Hematopoietic multipotent progenitor cell treated with erythropoietin and hydrocortisone succinate and interleukin-3 and kit ligand, for 6 days (in vitro differentiated cells): ENCODE results near the gene SUCLG1.
"Not testable (repeated sequence)": the region's sequence is repeated elsewhere in the genome, so short reads cannot be mapped to it uniquely, and the experiment has no call there.

Source experiments
- DNase-seq: peaks from one replicate; pipeline ENCODE4 v3.0.0-alpha.2; 2015

SUCLG1 gene

DNA sequence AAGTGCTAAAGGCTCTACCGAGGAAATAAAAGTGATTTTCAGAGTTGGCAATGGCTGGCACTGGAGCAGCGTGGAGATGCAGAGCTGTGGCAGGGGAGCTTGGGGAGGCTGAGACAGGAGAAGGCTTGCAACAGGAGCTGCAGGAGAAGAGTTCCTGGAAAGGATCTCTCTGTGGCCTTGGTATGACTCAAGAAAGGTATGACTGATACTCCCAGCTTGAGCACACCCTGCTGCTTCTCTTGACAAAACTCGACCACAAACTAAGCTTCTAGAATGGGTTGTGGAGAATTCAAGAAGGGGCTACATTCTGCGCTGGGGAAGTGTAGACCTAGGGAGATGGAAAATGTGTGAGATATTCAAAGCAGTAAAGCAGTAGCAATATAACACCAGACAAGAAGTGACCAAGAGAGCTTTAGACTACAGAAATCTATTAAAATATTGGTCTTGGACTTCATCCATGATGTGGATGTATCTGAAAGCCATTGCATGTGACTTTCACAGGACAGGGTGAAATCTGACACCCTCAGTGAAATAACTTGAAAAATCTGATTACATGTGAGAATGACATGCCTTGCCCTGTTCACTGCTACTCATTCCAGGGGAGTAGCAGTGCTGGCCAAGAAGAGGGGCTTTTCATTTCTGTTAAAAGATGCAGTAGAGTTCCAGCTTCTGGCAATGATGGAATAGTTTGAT is 41.5 kb downstream of the SUCLG1 start:
- no peak for DNase-seq

DNA sequence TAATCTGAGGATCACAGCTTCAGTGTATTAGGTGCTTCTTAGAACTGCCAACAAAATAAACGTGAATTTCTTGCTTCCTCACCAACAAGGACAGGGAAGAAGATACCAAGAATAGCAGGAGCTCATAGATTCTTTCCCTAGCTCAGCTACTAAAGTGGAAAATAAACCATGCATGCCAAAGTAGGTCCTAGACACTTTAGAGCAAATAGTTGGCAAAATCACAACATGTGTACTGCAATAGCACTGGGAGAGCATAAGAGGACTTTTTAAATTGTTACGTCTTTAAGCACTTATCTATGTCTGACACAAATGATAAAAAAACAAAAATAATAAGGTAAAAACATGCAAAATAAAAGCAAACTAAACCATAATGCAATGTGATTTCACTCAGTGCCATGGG is 49.5 kb downstream of the SUCLG1 start:
- DNase-seq: no peak

DNA sequence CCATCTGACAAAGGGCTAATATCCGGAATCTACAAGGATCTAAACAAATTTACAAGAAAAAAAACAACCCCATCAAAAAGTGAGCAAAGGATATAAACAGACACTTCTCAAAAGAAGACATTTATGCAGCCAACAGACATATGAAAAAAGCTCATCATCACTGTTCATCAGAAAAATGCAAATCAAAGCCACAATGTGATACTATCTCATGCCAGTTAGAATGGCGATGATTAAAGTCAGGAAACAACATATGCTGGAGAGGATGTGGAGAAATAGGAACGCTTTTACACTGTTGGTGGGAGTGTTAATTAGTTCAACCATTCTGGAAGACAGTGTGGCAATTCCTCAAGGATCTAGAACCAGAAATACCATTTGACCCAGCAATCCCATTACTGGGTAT is 57.0 kb downstream of the SUCLG1 start:
- not testable (repeated sequence) for DNase-seq

DNA sequence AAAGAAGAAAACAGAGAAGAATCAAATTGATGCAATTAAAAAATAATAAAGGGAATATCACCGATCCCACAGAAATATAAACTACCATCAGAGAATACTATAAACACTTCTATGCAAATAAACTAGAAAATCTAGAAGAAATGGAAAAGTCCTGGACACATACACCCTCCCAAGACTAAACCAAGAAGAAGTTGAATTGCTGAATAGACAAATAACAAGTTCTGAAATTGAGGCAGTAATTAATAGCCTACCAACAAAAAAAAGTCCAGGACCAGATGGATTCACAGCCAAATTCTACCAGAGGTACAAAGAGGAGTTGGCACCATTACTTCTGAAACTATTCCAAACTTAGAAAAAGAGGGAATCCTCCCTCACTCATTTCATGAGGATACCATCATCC is 59.2 kb downstream of the SUCLG1 start:
- DNase-seq: not testable (repeated sequence)

DNA sequence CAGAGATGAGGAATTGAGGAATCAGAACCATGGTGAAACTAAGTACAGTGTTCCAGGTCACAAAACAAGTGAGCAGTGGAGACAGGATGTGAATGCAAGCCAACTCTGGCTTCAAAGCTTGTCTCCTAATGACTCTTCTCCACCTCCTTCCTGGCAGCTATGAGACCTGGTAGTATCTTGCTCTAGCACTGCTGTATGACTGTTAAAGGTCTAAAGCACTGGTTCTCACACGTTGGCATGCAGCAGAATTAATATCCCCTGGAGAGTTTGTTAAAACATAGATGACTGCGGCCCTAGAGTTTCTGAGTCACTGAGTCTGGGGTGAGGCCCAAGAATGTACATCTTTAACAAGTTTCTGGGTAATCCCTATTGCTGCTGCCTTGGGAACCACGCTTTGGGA is 63.3 kb downstream of the SUCLG1 start:
- DNase-seq: no peak

DNA sequence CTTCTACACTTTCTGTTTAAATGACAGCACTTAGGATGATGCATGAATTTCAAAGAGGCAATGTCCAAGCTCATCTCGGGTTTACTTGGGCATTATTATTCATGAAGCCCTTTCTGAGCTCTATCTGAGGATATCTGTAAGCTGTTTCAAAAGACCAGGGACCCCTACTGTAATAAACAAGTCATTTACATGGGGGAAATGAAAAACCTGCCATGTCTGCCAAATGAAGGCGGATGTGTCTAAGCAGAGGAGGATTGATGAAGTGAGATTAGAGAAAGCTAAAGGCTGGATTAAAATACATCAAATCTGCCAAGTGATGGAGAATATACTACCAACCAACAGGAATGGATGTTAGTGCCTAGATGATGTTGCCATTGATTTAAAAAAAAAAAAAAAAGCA is 64.5 kb downstream of the SUCLG1 start:
- DNase-seq: no peak

DNA sequence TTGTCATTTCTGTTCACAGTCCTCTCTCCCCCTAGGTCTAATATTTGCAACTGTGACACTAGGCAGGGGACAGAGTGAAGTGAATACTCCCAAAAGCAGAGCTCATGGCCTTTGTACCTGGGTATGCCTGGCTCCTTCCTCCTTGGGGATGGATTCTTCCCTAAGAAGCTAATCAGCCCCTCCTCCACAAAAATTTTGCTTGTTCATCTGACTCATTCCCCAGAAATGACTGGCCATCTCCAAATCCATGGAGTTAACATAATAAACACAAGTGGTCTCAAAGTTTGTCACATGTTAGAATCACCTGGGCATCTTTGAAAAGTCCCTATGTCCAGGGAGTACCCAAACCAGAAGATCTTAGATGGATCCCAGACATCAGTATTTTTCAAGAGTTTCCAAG is 65.3 kb downstream of the SUCLG1 start:
- DNase-seq: no peak

DNA sequence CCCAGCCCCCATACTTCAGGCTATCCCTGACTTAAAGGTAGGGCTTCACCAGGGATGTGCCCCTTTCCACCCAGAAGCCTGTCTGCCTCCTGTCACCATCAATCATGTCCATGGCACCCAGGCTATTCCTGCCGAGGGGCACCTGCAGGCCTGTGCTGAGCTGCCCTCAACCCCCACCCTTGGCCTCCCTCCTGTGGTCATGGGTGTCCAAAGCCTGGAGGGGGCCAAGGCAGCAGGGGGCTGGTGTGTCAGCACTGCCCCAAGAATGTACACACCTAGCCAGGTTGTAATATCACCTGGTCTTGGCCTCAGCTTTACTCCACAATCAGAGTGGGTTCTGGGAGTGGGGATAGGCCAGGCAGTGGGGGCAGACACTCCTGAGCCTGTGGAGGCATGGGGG is 69.3 kb downstream of the SUCLG1 start:
- no peak for DNase-seq

DNA sequence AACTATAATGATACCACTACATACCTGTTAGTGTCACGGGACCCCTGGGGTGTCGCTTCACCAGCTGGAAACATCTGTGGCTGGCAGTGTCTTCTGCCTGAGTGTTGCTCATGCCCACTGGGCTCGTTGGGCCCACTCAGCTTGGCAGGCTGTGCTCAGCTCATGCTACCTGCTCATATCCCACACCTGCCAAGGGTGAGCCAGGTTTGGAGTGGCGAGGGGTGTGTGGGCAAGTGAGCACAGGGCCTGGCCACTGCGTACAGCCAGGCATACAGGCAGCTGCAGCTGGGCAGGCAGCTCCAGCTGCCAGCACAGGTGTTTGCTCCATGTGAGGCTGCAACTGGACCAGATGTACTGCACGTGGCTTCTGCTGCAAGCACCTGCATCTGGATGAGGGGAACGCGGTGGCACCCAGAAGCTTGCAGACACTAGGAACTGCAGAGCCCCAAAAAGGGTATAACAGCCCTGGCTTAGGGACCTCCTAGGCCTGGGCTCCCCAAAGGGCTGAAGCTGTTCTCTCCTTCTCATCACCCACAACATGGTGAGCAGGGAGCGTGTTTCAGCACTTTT is 70.1 kb downstream of the SUCLG1 start:
- no peak for DNase-seq

DNA sequence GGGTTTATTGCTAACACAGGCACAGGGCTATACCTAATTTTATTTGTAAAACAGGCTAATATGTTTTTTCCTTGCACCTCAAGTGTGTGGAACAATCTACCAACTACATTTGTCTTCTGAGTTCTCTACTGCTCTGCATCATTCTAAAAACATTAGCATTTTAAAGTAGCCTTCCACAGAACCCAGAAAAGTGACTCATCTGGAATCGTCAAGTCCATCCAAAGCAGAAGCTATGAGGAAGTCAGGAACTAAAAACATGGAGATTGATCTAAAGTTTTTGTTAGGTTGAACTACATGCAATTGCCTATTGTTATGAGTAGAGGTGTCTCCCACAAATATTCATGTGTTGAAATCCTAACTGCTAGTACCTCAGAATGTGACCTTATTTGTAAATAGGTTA is 70.9 kb downstream of the SUCLG1 start:
- DNase-seq: no peak

DNA sequence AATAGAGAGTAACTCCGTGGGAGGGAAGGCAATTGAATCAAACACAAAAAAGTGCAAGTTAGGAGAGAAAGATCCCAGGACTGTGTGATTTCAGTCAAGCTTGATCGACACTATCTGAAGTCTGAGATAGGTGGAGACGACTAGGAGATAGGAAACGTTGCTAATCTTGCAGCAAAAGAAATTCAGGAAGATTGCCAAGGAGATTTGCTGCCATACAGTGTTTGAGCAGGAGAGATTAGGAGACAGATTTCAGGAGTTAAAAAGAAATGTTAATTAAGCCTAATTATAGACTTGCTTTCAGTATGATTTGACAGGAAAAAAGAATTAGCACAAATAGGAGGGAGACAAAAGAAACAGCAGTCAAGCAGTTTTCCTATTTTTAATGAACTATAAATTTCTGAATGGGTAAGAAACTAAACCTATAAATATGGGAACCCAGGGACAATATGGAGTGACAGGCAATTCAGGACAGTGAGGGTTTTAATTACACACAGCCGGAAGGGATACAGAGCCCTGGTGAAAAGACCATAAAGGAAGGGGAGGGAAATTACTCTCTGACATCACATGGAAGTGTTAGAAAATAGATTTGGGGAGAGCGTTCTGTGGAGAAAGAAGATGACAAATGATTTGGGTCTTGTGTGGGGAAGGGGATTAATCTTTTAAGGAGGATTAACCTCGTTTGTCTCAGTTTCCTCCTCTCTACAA is 72.6 kb downstream of the SUCLG1 start:
- no peak for DNase-seq

DNA sequence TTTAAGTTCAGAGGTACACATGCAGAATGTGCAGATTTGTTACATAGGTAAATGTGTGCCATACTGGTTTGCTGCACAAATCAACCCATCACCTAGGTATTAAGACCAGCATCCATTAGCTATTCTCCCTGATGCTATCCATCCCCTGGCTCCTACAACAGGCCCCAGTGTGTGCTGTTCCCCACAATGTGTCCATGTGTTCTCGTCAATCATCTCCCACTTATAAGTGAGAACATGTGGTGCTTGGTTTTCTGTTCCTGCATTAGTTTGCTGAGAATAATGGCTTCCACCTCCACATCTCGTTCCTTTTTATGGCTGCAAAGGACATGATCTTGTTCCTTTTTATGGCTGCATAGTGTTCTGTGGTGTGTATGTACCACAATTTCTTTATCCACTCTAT is 75.8 kb downstream of the SUCLG1 start:
- no peak for DNase-seq

DNA sequence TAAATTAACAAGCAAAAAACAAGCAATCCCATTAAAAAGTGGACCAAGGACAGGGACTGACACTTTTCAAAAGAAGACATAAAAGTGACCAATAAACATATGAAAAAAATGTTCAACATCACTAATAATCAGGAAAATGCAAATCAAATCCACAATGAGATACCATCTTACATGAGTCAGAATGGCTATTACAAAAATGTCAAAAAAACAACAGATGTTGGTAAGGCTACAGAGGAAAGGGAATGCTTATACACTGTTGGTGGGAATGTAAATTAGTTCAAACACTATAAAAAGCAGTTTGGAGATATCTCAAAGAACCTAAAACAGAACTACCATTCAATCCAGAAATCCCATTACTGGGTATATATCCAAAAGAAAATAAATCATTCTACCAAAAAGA is 78.2 kb downstream of the SUCLG1 start:
- no peak for DNase-seq

DNA sequence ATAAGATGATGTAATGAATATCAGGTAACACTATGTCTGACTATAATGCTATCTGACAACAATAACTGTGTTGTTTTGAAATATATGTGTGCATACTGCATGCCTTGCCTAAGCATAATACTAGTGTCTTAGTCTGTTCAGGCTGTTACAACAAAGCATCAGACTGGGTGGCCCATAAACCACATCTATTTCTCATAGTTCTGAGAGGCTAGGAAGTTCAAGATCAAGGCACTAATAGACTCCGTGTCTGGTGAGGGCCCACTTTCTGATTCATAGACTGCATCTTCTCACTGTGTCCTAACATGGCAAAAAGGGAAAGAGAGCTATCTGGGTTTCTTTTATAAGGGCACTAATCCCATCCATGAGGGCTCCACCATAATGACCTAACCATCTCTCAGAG is 80.1 kb downstream of the SUCLG1 start:
- no peak for DNase-seq

DNA sequence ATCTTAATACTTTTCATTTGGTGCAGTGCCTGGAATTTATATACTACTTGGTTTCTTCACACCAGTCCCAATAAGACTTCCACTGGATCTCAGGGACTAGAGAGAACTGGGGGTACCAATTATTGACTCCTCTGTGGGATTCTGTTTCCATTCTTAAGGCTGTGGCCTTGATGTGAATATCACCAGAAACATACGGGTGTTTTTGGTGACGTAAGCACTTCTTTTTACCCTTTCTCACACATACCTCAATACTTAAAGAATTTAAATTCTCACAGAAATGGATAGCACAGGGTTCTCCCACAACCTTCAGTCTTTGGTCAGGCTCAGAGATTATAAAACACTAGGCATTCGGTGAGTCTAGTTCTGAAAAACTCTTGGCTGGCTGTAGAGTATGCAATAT is 84.1 kb downstream of the SUCLG1 start:
- no peak for DNase-seq

DNA sequence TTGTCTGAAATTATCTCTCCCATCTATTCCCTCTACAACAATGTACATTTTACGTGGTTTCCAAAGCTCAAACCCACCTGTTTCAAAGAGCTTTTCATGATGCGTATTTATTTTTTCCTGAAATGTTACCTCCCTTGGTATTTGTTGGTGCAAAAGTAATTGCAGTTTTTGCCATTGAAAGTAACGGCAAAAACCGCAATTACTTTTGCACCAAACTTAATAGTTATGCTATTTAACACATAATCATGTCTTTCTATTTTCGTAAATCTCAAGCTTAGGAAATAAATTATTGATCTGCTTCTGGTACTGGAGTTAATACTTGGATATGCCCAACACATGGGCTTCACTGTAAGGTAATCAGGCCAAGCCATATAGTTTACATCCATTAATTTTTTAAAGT is 85.2 kb downstream of the SUCLG1 start:
- no peak for DNase-seq
